ENCODE results near the gene PGD. TPM values are rescaled to one million over a fixed set of nuclear protein-coding genes. Genes with fewer than 3 reads are reported as not detected.
A peak's percentile ranks its signal among the peaks of the same experiment; 100 is the strongest.

PGD gene
- 289 and 291 TPM in 2 replicates for total RNA-seq (2021)
- long read RNA-seq, transcript PGD-201 (13 exons, 1,885 nt): major isoform, 1,965 of 2,161 reads
- long read RNA-seq, transcript PGD-206 (2 exons, 462 nt): minor isoform, 6 of 2,161 reads
- long read RNA-seq, partial matches to known transcripts: 75 of 2,161 reads
- long read RNA-seq, other reads (novel, unspliced or antisense): 115 of 2,161 reads

GRCh38 chr1:10398734-10399443 is at the start of gene PGD:
Gene PGD, plus strand, starts transcription at chr1:10399064. Its CDS starts 54 bp downstream, at chr1:10399118.
- no CpG with 5 or more reads among the region's 76 CpGs for WGBS (ENCODE audit: extremely low coverage, insufficient read length, low lambda C conversion rate)
- Histone ChIP-seq H3K4ac (ENCODE audit: low read depth, low read length) (no peak within 1 kb of the TSS), H2AK5ac (ENCODE audit: insufficient read length, low read length) (no peak within 1 kb of the TSS), H3K9ac (ENCODE audit: extremely low read depth, insufficient read length, low read length) (peak within 1 kb of the TSS; percentile 84), H3K4me2 (ENCODE audit: insufficient read depth, insufficient read length, low read length) (peak within 1 kb of the TSS; percentile 85), H2BK12ac (ENCODE audit: insufficient read length, low read depth, low read length) (no peak within 1 kb of the TSS), H4K8ac (replicated peaks; ENCODE audit: insufficient read length, low read depth, low read length) (no peak within 1 kb of the TSS), H3K79me1 (ENCODE audit: insufficient read depth, low read depth, low read length, poor library complexity, severe bottlenecking) (no peaks in the 10 kb centered on the region), H3K14ac (ENCODE audit: insufficient read depth, low read length) (peak within 1 kb of the TSS; percentile 95), H3K9me3 (ENCODE audit: control insufficient read depth, low read depth, low read length) (no peaks in the 10 kb centered on the region), H3K18ac (ENCODE audit: insufficient read length, low read depth, low read length) (peak within 1 kb of the TSS; percentile 89), H2BK120ac (ENCODE audit: low read depth, low read length, poor library complexity, severe bottlenecking) (no peak within 1 kb of the TSS), H4K5ac (ENCODE audit: insufficient read length, low read depth, low read length) (no peak within 1 kb of the TSS), H3K23me2 (ENCODE audit: insufficient read length, low read depth, low read length, poor library complexity, severe bottlenecking) (peaks cover 16% of the 10 kb centered on the region), H3K27ac (ENCODE audit: insufficient read length, low read depth, low read length) (no peak within 1 kb of the TSS), H3K79me2 (ENCODE audit: insufficient read depth, low read length) (peaks cover 11% of the 10 kb centered on the region), H2BK5ac (ENCODE audit: insufficient read length, low read length) (no peak within 1 kb of the TSS), H3T11ph (ENCODE audit: low read length) (no peak within 1 kb of the TSS), H4K20me1 (ENCODE audit: control insufficient read depth, insufficient read depth, insufficient read length) (no peaks in the 10 kb centered on the region), H3K23ac (ENCODE audit: insufficient read length, low read depth, low read length) (no peak within 1 kb of the TSS), H3K27me3 (ENCODE audit: insufficient read depth, low read length) (no peaks in the 10 kb centered on the region), H3K56ac (ENCODE audit: insufficient read length, low read depth, low read length) (no peak within 1 kb of the TSS), H2BK20ac (ENCODE audit: low read depth, low read length, poor library complexity, severe bottlenecking) (no peak within 1 kb of the TSS), H2AFZ (ENCODE audit: low read length) (no peak within 1 kb of the TSS), H4K91ac (ENCODE audit: insufficient read length, low read depth, low read length) (no peak within 1 kb of the TSS), H3K4me1 (ENCODE audit: insufficient read depth, low read length) (no peaks in the 10 kb centered on the region), H2BK15ac (ENCODE audit: low read depth, low read length) (no peak within 1 kb of the TSS; the same call in 1 of the 2 replicates)
- Mint-ChIP-seq H3K27me3 (ENCODE audit: low read depth) (no peaks in the 10 kb centered on the region), H3K9me3 (peaks cover 0 to 4% of the 10 kb centered on the region in 2 experiments; a peak in 3 of 5 replicates), H3K4me1 (peaks cover 14 to 18% of the 10 kb centered on the region in 2 experiments), H3K27ac (peak within 1 kb of the TSS; percentile 89 to 97 (median 96)), H3K36me3 (ENCODE audit: insufficient read depth in 1 of 3, low read depth in 3 of 3) (peaks cover 30 to 51% (median 49%) of the 10 kb centered on the region in 3 experiments), H3K4me3 (peak within 1 kb of the TSS; percentile 92 to 96)
- DNase-seq: peak; percentile 98
- no peak for TF ChIP-seq CTCF (conservative IDR thresholded peaks at IDR 0.05)
